Measurements from ENCODE around the gene XIRP1.
"Not testable (repeated sequence)": the region's sequence is repeated elsewhere in the genome, so short reads cannot be mapped to it uniquely, and the experiment has no call there.

Gene XIRP1, protein sequence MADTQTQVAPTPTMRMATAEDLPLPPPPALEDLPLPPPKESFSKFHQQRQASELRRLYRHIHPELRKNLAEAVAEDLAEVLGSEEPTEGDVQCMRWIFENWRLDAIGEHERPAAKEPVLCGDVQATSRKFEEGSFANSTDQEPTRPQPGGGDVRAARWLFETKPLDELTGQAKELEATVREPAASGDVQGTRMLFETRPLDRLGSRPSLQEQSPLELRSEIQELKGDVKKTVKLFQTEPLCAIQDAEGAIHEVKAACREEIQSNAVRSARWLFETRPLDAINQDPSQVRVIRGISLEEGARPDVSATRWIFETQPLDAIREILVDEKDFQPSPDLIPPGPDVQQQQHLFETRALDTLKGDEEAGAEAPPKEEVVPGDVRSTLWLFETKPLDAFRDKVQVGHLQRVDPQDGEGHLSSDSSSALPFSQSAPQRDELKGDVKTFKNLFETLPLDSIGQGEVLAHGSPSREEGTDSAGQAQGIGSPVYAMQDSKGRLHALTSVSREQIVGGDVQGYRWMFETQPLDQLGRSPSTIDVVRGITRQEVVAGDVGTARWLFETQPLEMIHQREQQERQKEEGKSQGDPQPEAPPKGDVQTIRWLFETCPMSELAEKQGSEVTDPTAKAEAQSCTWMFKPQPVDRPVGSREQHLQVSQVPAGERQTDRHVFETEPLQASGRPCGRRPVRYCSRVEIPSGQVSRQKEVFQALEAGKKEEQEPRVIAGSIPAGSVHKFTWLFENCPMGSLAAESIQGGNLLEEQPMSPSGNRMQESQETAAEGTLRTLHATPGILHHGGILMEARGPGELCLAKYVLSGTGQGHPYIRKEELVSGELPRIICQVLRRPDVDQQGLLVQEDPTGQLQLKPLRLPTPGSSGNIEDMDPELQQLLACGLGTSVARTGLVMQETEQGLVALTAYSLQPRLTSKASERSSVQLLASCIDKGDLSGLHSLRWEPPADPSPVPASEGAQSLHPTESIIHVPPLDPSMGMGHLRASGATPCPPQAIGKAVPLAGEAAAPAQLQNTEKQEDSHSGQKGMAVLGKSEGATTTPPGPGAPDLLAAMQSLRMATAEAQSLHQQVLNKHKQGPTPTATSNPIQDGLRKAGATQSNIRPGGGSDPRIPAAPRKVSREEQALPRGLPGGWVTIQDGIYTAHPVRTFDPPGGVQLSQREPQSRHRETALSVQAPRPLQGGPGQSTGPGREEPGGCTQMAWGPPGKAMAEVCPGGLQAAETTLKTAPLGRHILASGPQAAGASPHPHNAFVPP (N-terminal part only)

DNA sequence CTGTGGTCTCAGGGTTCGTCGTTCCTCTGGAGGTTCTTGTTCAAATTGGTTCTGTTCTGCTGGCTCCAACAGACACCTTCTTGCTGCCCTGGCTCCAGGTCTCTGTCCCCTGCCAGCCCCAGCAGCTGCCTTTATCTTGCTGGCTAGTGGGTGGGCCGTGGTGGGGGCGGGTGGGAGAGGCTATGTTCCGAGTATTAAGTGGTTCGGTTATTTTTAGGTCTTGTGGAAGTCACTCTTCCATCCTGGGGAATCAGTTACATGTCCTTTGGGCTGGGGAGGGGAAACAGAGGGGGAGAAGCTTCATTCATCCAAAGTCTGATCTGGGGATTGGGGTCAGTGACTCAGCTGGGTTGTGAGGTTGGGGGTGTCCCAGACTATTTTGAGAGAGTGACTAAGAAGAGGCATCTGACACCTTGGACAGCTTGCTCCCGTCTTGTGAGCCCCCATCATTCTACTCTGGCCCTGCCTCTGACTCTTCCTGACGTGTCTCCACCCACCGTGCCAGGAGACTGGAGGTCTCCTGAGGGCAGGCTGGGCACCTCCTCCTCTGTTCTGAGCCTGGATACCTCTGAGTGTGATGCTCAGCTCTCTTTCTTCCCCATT is at the start of gene XIRP1:
TSS of gene XIRP1 (minus strand) at position 106 of the 603 bp plus-strand sequence. CDS start 3,150 bp downstream, outside the sequence.
- no peak for DNase-seq

DNA sequence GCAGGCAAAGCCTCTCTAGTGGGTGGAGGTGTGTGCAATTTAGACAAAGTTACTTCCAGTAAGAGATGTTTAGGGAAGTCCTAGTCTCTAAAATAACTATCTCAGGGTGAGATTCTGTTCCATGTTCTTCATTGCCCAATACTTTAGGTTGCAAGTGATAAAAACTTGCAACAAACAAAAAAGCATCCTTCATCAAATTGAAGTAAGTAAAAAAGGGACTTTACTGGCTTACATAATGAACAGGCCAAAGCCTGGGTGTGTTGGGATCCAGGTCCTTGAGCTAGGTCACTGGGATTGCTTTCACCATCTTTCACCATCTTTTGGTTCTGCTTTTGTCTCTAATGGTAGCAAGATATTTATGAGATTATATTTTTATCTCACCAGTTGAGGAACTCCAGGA is 49.2 kb upstream of the XIRP1 start:
- DNase-seq, result no peak

DNA sequence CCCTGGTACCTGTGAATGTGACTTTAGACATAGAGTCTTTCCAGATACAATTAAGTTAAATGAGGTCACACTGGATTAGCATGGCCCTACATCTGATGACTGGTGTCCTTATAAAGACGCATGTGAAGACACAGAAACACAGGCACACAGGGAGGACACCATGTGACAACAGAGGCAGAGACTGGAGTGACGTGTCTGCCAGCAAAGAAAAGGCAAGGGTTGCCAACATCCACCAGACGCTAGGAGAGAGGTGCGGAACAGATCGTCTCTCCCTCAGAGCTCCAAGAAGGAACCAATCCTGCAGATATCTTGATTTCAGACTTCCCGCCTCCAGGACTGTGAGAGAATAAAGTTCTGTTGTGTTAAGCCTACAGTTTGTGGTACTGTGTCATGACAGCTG is 44.6 kb upstream of the XIRP1 start:
- no peak for DNase-seq

DNA sequence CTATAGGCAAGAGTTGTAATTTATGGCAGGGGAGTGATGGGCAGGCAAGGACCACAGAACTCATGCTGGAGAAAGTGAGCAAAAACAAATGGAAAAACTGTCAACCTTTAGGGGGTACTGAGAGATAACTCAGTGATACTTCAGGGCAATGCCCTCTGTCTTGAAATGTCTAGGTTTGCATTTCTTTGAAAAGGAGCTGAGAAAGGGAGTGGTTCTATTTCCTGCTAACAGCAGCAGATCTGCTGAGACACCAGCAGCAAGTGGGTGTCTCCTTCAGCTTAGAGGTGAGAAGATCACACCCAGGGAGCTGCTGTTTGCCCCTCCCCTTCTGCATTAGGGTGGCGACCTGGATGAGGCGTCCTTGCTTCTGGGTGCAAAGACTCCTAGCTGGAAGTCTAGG is 42.3 kb upstream of the XIRP1 start:
- no peak for DNase-seq

DNA sequence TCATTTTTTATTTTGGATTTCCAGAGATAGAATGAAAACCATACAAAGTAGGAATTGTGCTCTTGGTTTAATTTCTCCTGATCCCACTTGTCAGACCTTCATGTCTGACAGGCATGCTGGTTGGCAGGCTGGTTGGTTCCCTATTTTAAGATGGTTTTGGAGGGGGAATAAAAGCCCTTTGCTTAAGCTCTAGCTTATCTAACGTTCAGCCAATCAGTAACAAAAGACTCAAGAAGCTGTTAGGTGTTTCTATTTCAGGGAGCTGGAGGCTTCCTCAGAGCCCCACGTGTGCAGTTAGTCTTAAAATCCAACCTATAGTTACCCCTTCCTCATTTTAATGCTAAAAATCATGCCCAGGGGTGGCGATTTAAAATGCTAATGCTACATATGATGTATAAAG is 40.5 kb upstream of the XIRP1 start:
- no peak for DNase-seq

DNA sequence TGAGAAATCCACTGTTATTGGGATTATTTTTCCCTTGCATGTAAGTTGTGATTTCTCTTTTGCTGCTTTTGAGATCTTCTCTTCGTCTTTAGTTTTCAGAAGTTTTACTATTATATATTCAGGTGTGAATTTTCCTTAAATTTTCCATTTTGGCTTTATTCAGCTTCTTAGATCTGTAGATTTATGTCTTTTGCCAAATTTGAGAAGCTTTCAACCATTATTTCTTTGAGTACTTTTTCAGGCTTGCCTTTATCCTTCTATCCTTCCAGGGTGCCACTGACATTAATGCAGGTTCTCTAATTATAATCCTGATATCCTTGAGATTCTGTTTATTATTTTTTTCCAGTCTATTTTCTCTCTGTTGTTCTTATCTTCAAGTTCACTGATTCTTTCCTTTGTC is 38.1 kb upstream of the XIRP1 start:
- DNase-seq, result no peak

DNA sequence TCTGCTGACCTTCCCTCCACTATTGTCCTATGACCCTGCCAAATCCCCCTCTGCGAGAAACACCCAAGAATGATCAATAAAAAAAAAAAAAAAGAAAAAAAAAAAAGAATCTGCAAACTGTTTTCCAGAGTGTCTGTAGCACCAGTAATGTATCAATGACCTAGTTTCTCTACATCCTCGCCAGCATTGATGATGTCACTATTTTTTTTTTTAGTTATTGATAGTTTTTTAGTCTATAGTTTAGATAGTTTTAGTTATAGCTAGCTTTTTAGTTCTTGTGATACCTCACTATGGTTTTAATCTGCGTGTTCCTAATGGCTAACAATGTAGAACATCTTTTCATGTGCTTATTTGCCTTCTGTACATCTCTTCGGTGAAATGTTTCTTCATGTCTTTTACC is 36.1 kb upstream of the XIRP1 start:
- no peak for DNase-seq

DNA sequence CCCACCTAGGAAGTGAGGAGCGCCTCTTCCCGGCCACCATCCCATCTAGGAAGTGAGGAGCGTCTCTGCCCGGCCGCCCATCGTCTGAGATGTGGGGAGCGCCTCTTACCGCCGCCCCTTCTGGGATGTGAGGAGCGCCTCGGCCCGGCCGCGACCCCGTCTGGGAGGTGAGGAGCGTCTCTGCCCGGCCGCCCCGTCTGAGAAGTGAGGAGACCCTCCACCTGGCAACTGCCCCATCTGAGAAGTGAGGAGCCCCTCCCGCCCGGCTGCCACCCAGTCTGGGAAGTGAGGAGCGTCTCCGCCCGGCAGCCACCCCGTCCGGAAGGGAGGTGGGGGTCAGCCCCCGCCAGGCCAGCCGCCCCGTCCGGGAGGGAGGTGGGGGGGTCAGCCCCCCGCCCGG is 35.2 kb upstream of the XIRP1 start:
- not testable (repeated sequence) for DNase-seq

DNA sequence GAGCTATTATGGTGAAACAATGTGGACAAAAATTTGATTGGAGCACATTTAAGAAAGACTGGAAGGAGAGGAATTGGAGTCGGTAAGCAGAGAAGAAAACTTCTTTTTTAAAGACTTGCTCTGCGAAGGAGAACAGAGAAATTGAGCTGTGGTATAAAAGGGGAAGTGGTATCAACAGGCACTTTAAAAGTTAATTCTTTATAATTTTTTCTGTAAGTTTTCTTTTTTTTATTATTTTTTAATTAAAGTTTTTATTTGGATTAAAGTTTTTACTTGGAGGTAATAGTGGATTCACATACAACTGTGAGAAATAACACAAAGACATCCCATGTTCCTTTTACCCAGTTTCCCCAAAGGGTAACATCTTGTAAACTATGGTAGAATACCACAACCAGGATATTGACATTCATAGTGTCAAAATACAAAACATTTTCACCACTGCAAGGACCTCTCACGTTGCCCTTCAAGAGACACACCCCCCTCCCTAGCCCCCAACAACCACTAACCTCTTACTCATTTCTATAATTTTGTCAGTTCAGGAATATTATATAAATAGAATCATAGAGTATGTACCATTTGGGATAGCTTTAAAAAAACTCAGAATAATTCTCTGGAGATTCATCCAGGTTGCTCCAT is 33.8 kb upstream of the XIRP1 start:
- no peak for DNase-seq

DNA sequence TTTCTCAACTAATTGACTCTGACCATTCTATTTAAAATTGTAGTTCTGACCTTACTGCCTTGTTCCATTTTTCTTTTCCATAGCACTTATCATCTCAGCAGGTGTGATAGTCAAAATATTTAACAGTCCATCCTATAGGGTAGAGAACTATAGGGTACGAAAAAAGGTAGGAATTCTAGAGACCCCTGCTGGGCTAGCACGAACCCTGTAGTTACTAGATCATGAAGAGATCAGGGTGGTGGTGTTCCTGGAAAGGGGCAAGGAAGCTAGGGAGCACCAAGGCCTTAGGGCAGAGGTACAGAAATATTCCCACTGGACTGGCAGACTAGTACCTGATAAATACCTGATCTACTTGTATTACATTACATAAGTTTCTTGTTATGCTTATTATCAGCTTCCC is 31.9 kb upstream of the XIRP1 start:
- DNase-seq, result no peak

DNA sequence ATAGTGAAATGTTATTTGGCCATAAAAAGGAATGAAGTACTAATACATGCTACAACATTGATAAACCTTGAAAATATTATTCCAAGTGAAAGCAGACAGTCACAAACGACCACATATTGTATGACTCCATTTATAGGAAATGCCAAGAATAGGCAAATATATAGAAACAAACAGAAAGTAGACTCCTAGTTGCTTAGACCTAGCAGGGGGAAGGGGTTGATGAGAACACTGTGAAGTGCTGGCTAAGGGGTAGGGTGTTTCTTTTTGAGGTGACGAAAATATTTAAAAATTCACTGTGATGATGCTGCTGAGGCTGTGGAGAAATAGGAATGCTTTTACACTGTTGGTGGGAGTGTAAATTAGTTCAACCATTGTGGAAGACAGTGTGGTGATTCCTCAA is 30.5 kb upstream of the XIRP1 start:
- no peak for DNase-seq

DNA sequence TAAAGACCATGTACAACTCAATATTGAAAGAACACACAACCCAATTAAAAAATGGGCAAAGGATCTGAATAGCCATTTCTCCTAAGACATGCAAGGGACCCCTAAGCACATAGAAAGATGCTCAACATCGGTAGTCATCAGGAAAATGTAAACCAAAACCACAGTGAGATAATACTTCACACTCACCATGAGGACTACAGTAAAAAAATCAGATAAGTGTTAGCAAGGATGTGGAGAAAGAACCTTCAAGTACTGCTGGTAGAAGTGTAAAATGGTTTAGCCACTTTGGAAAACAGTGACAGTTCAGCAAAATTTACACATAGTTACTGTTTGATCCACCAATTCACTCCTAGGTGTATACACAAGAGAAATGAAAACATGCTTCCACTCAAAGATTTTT is 30.1 kb upstream of the XIRP1 start:
- no peak for DNase-seq

DNA sequence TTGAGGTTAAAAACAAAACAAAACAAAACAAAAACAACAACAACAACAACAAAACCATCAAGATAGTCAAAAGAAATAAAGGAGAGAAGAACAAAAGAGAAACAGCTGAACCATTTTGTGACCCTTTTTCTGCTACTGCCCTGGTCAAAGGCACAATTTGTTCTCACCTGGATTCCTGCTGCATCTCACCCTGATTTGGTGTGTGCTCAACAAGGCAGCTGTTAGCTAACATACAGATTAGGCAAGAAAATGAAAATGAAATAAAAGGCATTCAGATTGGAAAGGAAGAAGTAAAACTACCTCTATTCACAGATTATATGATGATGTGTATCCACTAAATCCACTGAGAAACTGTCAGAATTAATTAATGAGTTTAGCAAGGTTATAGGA is 28.7 kb upstream of the XIRP1 start:
- no peak for DNase-seq

DNA sequence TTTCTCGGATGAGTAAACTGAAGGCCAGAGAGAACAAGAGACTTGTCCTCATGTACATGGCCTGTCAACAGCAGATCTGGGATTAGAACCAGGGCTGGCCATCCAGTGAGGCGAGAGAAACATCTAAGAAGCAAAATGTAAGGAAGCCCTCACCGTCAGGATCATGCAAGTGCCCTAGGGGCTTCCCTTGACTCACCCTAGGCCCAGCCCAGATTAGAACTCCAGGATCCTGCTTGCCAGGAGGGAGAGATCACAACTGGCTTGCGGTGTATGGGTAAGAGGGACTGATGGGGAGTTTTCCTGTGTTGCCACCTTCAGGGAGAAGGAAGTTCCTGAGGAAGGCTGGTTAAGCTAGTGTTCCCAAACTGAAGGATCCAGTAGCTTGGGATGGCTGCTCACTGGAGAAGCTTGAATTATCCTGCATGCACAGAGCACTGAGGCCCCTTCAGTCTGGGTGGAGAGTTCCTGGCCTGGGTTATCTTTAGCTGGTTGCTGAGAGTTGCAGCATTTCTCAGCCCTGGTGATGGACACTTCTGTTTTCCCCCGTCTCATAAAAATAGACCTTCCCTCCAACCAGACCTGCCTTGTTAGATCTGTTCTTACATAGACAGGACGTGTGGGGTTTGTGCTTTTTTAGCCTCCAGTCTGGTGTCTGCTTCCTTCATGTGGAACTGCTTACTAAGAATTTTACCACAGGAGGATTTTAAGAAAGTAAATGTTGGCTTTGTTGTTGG is 28.2 kb upstream of the XIRP1 start:
- DNase-seq, result peak in 11 of 56 donors; percentile 2 to 43 (median 13)

DNA sequence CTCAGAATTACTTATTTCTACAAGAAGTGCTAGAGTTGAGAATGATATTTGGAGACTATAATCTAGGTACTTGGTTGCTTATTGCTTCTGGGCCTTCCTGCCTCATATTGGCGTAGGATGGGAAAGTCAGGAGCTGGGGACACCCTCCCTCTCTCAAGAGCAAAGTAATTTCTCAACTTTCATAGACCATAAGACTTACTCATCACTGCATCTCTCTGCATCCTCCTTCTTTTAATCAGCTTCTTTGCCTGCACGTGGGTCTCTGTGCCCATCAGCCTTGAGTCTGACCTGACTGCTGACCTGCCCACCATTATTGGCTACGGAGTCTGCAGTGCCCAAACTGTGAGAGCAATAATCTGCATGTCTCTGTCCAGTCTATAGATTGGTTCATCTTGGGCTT is 27.3 kb upstream of the XIRP1 start:
- no peak for DNase-seq

DNA sequence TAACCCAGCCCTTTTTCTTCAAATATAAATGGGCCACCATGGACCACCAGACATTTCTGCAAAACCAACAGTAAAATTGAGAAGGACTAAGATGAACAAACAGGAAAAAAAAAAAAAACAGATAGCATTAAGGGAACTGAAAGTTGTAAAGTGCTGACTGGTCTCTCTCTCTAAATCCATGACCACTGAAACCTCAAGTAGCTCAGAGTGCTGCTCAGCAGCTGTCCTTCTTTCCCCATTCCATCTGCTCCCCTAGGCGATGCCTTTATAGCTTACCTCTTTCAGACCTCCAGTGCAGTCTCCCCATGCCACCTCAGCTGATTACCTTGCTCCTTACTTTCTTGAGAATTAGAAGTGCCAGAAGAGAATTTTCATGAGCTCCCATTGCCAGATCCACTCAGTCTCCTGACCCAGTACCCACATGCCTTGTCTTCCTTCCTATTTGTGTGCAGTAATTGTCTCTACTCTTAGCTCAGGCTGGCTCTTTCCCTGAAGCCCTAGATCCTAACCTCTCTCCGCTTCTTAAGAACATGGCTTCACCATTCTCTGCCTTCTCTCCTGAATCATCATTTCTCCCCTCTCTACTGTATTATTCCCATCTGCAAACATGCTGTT is 23.9 kb upstream of the XIRP1 start:
- no peak for DNase-seq

DNA sequence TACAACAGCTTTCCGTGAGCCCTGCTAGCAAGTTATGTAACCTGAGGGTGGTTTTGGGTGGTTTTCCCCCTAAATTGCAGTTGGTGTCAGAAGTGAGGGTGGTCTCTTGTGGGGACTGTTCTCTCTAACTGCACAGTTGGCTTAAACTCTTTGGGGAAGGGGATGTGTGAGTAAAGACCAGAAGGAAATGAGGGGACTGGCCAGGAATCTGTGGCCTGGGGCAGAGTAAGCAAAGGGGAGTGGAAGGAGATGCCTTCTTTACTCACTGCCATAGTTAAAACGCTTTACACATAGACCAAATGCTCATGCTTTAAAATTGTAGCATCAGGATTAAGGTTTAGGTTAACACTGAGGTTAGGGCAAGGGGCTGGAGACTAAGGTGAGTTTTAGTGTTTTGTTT is 21.2 kb upstream of the XIRP1 start:
- no peak for DNase-seq

DNA sequence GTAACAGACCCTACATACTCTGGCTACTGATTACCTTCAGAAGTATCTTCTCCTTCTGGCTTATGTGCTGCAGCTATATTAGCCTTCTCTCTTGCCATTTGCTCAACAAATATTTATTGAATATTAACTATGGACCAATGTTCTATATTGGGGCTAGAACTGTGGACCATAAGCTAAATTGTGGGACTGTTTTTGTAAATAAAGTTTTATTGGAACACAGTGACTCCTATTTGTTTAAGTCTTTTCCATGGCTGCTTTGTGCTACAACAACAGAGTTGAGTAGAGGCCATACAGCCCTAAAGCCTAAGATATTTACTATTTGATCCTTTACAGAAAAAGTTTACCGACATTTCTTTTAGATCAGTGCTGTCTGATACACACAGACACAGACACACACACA is 20.3 kb upstream of the XIRP1 start:
- no peak for DNase-seq

DNA sequence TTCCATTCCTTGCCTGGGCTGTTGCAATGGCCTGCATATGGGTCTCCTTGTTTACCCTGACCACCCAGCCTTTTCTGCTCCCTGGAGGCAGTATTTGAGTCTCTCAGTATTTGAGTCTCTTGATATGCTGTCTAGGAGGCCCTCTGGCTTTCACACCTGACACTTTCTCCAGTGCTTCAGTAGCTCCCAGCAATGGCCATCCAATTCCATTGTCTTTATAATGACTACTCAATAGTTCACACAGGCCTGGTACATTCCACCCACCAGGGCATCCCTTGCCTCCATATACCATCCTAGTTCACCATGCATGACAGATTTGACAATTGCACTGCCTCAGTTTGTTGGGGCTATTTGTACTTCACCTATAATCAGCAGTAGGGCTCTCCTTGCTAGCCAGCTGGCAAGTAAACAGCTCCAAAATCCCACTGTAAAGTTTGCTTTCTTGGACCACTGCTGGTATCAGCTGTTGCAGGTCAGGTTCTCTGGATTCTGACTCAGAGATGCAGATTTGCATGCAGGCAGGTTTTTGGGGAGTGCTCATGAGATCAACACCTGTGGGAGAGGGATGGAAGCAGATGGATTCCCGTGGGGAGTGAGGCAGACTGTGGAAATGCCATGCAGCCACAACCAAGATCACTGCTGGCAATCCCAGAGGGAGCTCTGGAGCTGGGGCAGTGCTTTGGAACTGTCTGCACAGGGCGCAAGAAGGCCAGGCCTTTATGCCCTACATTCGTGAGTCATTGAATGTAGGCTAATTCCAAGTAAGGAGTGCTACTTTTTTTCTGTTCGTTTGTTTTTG is 19.1 kb upstream of the XIRP1 start:
- no peak for DNase-seq

All from nucleus accumbens (tissue), 56 donors.